IMR-90 (cell line): ENCODE results near the gene NAT14.

Experiments used
- MXI1 ChIP-seq: IDR thresholded peaks from 2 replicates; pipeline ENCODE4 v1.6.1; 2012; ENCODE audit warnings: low read depth, mild to moderate bottlenecking, low read length, moderate library complexity, borderline replicate concordance
- TF ChIP-seq, protein P1 (sequence below): conservative IDR thresholded peaks from 2 replicates; pipeline ENCODE4 v1.5.1; 2012; ENCODE audit warnings: mild to moderate bottlenecking, low read depth, low read length, improper control_type of control experiment

- no peak for TF ChIP-seq MXI1
- TF ChIP-seq, protein P1, sequence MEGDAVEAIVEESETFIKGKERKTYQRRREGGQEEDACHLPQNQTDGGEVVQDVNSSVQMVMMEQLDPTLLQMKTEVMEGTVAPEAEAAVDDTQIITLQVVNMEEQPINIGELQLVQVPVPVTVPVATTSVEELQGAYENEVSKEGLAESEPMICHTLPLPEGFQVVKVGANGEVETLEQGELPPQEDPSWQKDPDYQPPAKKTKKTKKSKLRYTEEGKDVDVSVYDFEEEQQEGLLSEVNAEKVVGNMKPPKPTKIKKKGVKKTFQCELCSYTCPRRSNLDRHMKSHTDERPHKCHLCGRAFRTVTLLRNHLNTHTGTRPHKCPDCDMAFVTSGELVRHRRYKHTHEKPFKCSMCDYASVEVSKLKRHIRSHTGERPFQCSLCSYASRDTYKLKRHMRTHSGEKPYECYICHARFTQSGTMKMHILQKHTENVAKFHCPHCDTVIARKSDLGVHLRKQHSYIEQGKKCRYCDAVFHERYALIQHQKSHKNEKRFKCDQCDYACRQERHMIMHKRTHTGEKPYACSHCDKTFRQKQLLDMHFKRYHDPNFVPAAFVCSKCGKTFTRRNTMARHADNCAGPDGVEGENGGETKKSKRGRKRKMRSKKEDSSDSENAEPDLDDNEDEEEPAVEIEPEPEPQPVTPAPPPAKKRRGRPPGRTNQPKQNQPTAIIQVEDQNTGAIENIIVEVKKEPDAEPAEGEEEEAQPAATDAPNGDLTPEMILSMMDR, result no peak
These were observed 4.2 kb downstream of the NAT14 start for GRCh38 chr19:55488986-55489710.
